H1 (cell line): ENCODE data around the gene TMEM114. TPM values are rescaled to one million over a fixed set of nuclear protein-coding genes. Genes with fewer than 3 reads are reported as not detected.

Experiments
- CHD2 ChIP-seq: IDR thresholded peaks from 2 replicates; pipeline ENCODE4 v1.6.1; 2012; ENCODE audit warnings: low read length, improper control_type of control experiment
- CREB1 ChIP-seq: IDR thresholded peaks from 2 replicates; pipeline ENCODE4 v1.6.1; 2012; ENCODE audit warnings: inconsistent platforms
- CTCF ChIP-seq, 3 experiments: IDR thresholded peaks; 1 replicate in 2 of 3; 2 replicates in 1 of 3; pipeline versions ENCODE4 v1.5.1 to v1.6.1; 2011; ENCODE audit warnings: low read length in 3 of 3, mild to moderate bottlenecking in 3 of 3, inconsistent platforms in 2 of 3, low read depth in 1 of 3, moderate library complexity in 1 of 3; ENCODE audit not compliant: insufficient read depth in 1 of 3; ENCODE audit errors: control extremely low read depth in 1 of 3
- EGR1 ChIP-seq: IDR thresholded peaks from 2 replicates; pipeline ENCODE4 v1.6.1; 2011; ENCODE audit warnings: low read depth, low read length, borderline replicate concordance
- EZH2 ChIP-seq: fragments of 200-600 bp; sonication (generic); IDR thresholded peaks from 2 replicates; pipeline ENCODE4 v1.7.1; 2012; ENCODE audit warnings: low read depth, mild to moderate bottlenecking, moderate library complexity, low read length, inconsistent platforms; ENCODE audit not compliant: severe bottlenecking
- GABPA ChIP-seq: IDR thresholded peaks from 2 replicates; pipeline ENCODE4 v1.6.1; 2011; ENCODE audit warnings: mild to moderate bottlenecking, low read length, moderate library complexity, borderline replicate concordance; ENCODE audit not compliant: insufficient read depth
- JUN ChIP-seq: IDR thresholded peaks from 2 replicates; pipeline ENCODE4 v1.6.1; 2011; ENCODE audit warnings: low read depth, mild to moderate bottlenecking, improper control_type of control experiment, low read length
- NANOG ChIP-seq: IDR thresholded peaks from 2 replicates; pipeline ENCODE4 v1.6.1; 2011; ENCODE audit warnings: low read length, low read depth, mild to moderate bottlenecking, inconsistent platforms; ENCODE audit not compliant: insufficient read depth, poor library complexity, severe bottlenecking
- PHF8 ChIP-seq: fragments of 200-600 bp; sonication (generic); conservative IDR thresholded peaks from 2 replicates; pipeline ENCODE4 v1.7.1; 2012; ENCODE audit warnings: low read depth, mild to moderate bottlenecking, inconsistent platforms, low read length, moderate library complexity
- POLR2A ChIP-seq, 2 experiments: IDR thresholded peaks; 1 replicate in 1 of 2; 2 replicates in 1 of 2; pipeline ENCODE4 v1.6.1; 2011; ENCODE audit warnings: low read depth in 2 of 2, low read length in 2 of 2, mild to moderate bottlenecking in 2 of 2; ENCODE audit errors: control extremely low read depth in 1 of 2
- RFX5 ChIP-seq: IDR thresholded peaks from 2 replicates; pipeline ENCODE4 v1.6.1; 2011; ENCODE audit warnings: low read depth, low read length, improper control_type of control experiment, borderline replicate concordance
- SRF ChIP-seq: IDR thresholded peaks from 2 replicates; pipeline ENCODE4 v1.6.1; 2011; ENCODE audit warnings: mild to moderate bottlenecking, low read depth, low read length, moderate library complexity
- TCF12 ChIP-seq: IDR thresholded peaks from 2 replicates; pipeline ENCODE4 v1.6.1; 2011; ENCODE audit warnings: low read depth, mild to moderate bottlenecking, low read length
- YY1 ChIP-seq: IDR thresholded peaks from 2 replicates; pipeline ENCODE4 v1.6.1; 2011; ENCODE audit warnings: low read depth, mild to moderate bottlenecking, low read length
- polyA plus RNA-seq, 7 experiments: library from polyadenylated mRNA; depleted of rRNA in 3 of 7; stranded (reverse) in 5 of 7; unstranded in 2 of 7; fragments of >200 nt in 5 of 7; fragments of 200-250 nt in 2 of 7; gene quantifications; 1 replicate in 5 of 7; 2 replicates in 1 of 7; 4 replicates in 1 of 7; pipeline versions ENCODE4 v1.2.1 to v1.2.3, GENCODE V29; 2011 to 2013; ENCODE audit warnings: missing spikeins in 2 of 7, mixed read lengths in 2 of 7
- total RNA-seq: library from RNA; stranded (reverse); fragmentation: NEBNext Ultra II Directional; extraction: Animal tissue kit (Norgen Biotek cat#: 25700); gene quantifications from 2 replicates; pipeline ENCODE4 v1.2.1, GENCODE V29; 2021

TMEM114 gene
- total and polyA plus RNA-seq, 2 of the 8 experiments (the other 6 are each of a cell fraction or from before 2014, with no cell fraction given): 1.6 to 2.9 TPM

- TF ChIP-seq CTCF (IDR thresholded peaks at IDR 0.05; ENCODE audit: control extremely low read depth in 1 of 3, insufficient read depth in 1 of 3, low read depth in 1 of 3, low read length in 3 of 3) (peak in 2 of 3 experiments; percentile 3 to 13; a peak in 2 of 4 replicates), TCF12 (no peak; the same call in 1 of the 2 replicates), PHF8 (no peak), CREB1 (no peak), RFX5 (no peak), SRF (no peak), EGR1 (no peak), NANOG (no peak), GABPA (no peak), CHD2 (no peak), EZH2 (no peak), JUN (no peak), YY1 (0 out of 2 replicates have a peak, but pooled peaks have one; percentile 32), POLR2A (IDR thresholded peaks at IDR 0.05; ENCODE audit: control extremely low read depth in 1 of 2, low read depth in 2 of 2, low read length in 2 of 2) (no peak)
Measured at GRCh38 chr16:8565498-8565897, 24.8 kb downstream of the TMEM114 start (continued).
